ENCODE data around the gene BAHCC1. TPM values are rescaled to one million over a fixed set of nuclear protein-coding genes. Genes with fewer than 3 reads are reported as not detected.
A peak's percentile ranks its signal among the peaks of the same experiment; 100 is the strongest.

BAHCC1 gene
- total and polyA plus RNA-seq, 2 of the 4 experiments (the other 2 are of a cell fraction), result 0.36 to 7.8 TPM

- in situ Hi-C loops (cut with MboI; ENCODE audit: low sequenced_read_pairs), result no loop called here
- BruUV-seq (replicated peaks), result no TSS peak
- DNase-seq (no peak), ATAC-seq (ENCODE audit: low read depth) (no peak)
- no peak overlapping the region for H4K8ac ChIP-seq (ENCODE audit: low read depth in 2 of 2, low read length in 2 of 2)
- 60% methylated on average over 3 of the region's 17 CpGs; no CpG with 5 or more reads in 1 of the 2 experiments for WGBS, 2 experiments (ENCODE audit: extremely low coverage in 2 of 2, insufficient read length in 1 of 2)
- H2AK9ac ChIP-seq (replicated peaks; ENCODE audit: low read depth, low read length, poor library complexity), result peak overlapping the region; percentile 50
- no peak overlapping the region for H3K9ac ChIP-seq (ENCODE audit: low read depth, low read length)
- no peak overlapping the region for H3K27ac ChIP-seq (ENCODE audit: insufficient read depth, low read length)
- no peak overlapping the region for H2AFZ ChIP-seq (replicated peaks; ENCODE audit: low read length, poor library complexity)
- intact Hi-C loops (cut with micrococcal nuclease), result no loop called here
- no peak overlapping the region for H3K4me2 ChIP-seq (ENCODE audit: low read depth, low read length)
- H3K56ac ChIP-seq (ENCODE audit: extremely low read depth, insufficient read depth, low read length), result no peak overlapping the region
- no peaks in the 10 kb centered on the region for H4K20me1 ChIP-seq (ENCODE audit: insufficient read depth, low read length)
- dilution Hi-C loops (cut with HindIII; ENCODE audit: low sequenced_read_pairs, unreplicated experiment), result no loop called here
- H3K23ac ChIP-seq (ENCODE audit: low read depth, low read length), result no peak overlapping the region
- peaks cover 12% of the 10 kb centered on the region; the same call in 1 of the 2 replicates for H3K27me3 ChIP-seq (ENCODE audit: control insufficient read depth, insufficient read depth, low read length)
- H3K4me3 ChIP-seq (ENCODE audit: insufficient read depth, low read depth, low read length), result no peak overlapping the region
- H3K18ac ChIP-seq (ENCODE audit: low read depth, low read length), result no peak overlapping the region
- no peaks in the 10 kb centered on the region for H3K9me1 ChIP-seq (ENCODE audit: insufficient read depth, low read length)
- no peaks in the 10 kb centered on the region for H3K36me3 ChIP-seq (ENCODE audit: control insufficient read depth, insufficient read depth, low read length)
- H3K9me3 ChIP-seq (ENCODE audit: control insufficient read depth, insufficient read depth, low read length), result peaks cover 1% of the 10 kb centered on the region; the same call in 1 of the 2 replicates
- no peak overlapping the region for H3K4ac ChIP-seq (ENCODE audit: low read depth, low read length)
- no peaks in the 10 kb centered on the region for H3K79me1 ChIP-seq (ENCODE audit: low read depth in 1 of 2, low read length in 2 of 2)
- no peak overlapping the region for H2BK120ac ChIP-seq (ENCODE audit: low read depth, low read length)
- H4K5ac ChIP-seq (ENCODE audit: low read depth, low read length), result no peak overlapping the region
- ChIA-PET POLR2A (ENCODE audit: unreplicated experiment) (no interaction called here), CTCF (no interaction called here)
- TF ChIP-seq FOS (IDR thresholded peaks at IDR 0.05; ENCODE audit: low read depth, low read length) (no peak), POLR2A (IDR thresholded peaks at IDR 0.05; ENCODE audit: low read depth, low read length) (no peak), MXI1 (IDR thresholded peaks at IDR 0.05; ENCODE audit: borderline replicate concordance, low read depth, low read length) (no peak), USF2 (IDR thresholded peaks at IDR 0.05; ENCODE audit: low read depth, low read length) (no peak), SMC3 (IDR thresholded peaks at IDR 0.05; ENCODE audit: low read depth, low read length) (no peak)
- H3K4me1 ChIP-seq (ENCODE audit: control insufficient read depth, insufficient read depth, low read length), result no peaks in the 10 kb centered on the region
- H2AK5ac ChIP-seq (ENCODE audit: low read depth, low read length), result no peak overlapping the region
- no peak overlapping the region for H3K14ac ChIP-seq (replicated peaks; ENCODE audit: low read depth, low read length)
- no peak overlapping the region for H2BK5ac ChIP-seq (ENCODE audit: low read depth, low read length, poor library complexity, severe bottlenecking)
- no peak overlapping the region for H4K91ac ChIP-seq (ENCODE audit: insufficient read depth, low read depth, low read length)
- H2BK15ac ChIP-seq (ENCODE audit: low read depth, low read length), result no peak overlapping the region
- H2BK20ac ChIP-seq (ENCODE audit: low read depth, low read length), result no peak overlapping the region
Observed at GRCh38 chr17:81379523-81379942, 15.7 kb upstream of the BAHCC1 start.
